ENCODE results near the gene MYO1B.

Gene MYO1B

GRCh38 chr2:191262436-191262835 is 17.2 kb downstream of the MYO1B start:
- DNase-seq, result no peak
- ATAC-seq, result no peak

- no peak for DNase-seq
- ATAC-seq, result no peak
These were observed 17.8 kb downstream of the MYO1B start for GRCh38 chr2:191263050-191263449.

GRCh38 chr2:191264647-191265081 is 19.5 kb downstream of the MYO1B start:
- ATAC-seq (peak; percentile 55), DNase-seq (no peak)

GRCh38 chr2:191265311-191266170 is 20.3 kb downstream of the MYO1B start:
- no peak for DNase-seq
- ATAC-seq, result no peak

- ATAC-seq, result no peak
- no peak for DNase-seq
These were observed 21.0 kb downstream of the MYO1B start for GRCh38 chr2:191266201-191266600.

- no peak for DNase-seq
- ATAC-seq, result no peak
These were observed 23.4 kb downstream of the MYO1B start for GRCh38 chr2:191268596-191268995.

- no peak for ATAC-seq
- no peak for DNase-seq
These were observed 25.3 kb downstream of the MYO1B start for GRCh38 chr2:191270306-191271161.

- no peak for DNase-seq
- ATAC-seq, result no peak
These were observed 26.9 kb downstream of the MYO1B start for GRCh38 chr2:191272064-191272463.

- no peak for DNase-seq
- ATAC-seq, result no peak
These were observed 29.2 kb downstream of the MYO1B start for GRCh38 chr2:191274413-191274815.

- ATAC-seq (no peak), DNase-seq (no peak)
These were observed 31.7 kb downstream of the MYO1B start for GRCh38 chr2:191276792-191277465.

- DNase-seq (no peak), ATAC-seq (no peak)
These were observed 35.1 kb downstream of the MYO1B start for GRCh38 chr2:191280290-191280689.

- no peak for DNase-seq
- no peak for ATAC-seq
These were observed 35.9 kb downstream of the MYO1B start for GRCh38 chr2:191280834-191281756.

- ATAC-seq (no peak), DNase-seq (no peak)
These were observed 40.0 kb downstream of the MYO1B start for GRCh38 chr2:191285252-191285651.

- no peak for ATAC-seq
These were observed 42.6 kb downstream of the MYO1B start for GRCh38 chr2:191287820-191288219.

GRCh38 chr2:191289049-191289448 is 43.8 kb downstream of the MYO1B start:
- no peak for DNase-seq
- no peak for ATAC-seq

More at GRCh38 chr2:191287820-191288219, 42.6 kb downstream of the MYO1B start:
- DNase-seq, result no peak

GRCh38 chr2:191291471-191291870 is 46.3 kb downstream of the MYO1B start:
- ATAC-seq (no peak), DNase-seq (no peak)

GRCh38 chr2:191292869-191293268 is 47.7 kb downstream of the MYO1B start:
- ATAC-seq, result no peak

GRCh38 chr2:191295088-191295487 is 49.9 kb downstream of the MYO1B start:
- DNase-seq, result no peak

More at GRCh38 chr2:191292869-191293268, 47.7 kb downstream of the MYO1B start:
- no peak for DNase-seq

GRCh38 chr2:191296083-191297006 is 51.1 kb downstream of the MYO1B start:
- no peak for ATAC-seq
- no peak for DNase-seq

More at GRCh38 chr2:191295088-191295487, 49.9 kb downstream of the MYO1B start:
- no peak for ATAC-seq

GRCh38 chr2:191297033-191297432 is 51.8 kb downstream of the MYO1B start:
- ATAC-seq (no peak), DNase-seq (no peak)
